ENCODE results near the gene ANKRD36C.
"Not testable (repeated sequence)": the region's sequence is repeated elsewhere in the genome, so short reads cannot be mapped to it uniquely, and the experiment has no call there.

The ANKRD36C gene

GRCh38 chr2:96021142-96021541 is 29.5 kb upstream of the ANKRD36C start:
- not testable (repeated sequence) for H3K4me1 ChIP-seq (ENCODE audit: control insufficient read depth, low read depth, low read length); H3K4me3 ChIP-seq (ENCODE audit: low read length); H3K9ac ChIP-seq (ENCODE audit: low read length); H3K27me3 ChIP-seq (ENCODE audit: control insufficient read depth, insufficient read depth, low read length); H3K36me3 ChIP-seq (ENCODE audit: control insufficient read depth, low read depth, low read length); H3K27ac ChIP-seq (ENCODE audit: low read length); H3K9me3 ChIP-seq (ENCODE audit: control insufficient read depth, low read depth, low read length)

GRCh38 chr2:96019909-96020590 is 28.4 kb upstream of the ANKRD36C start:
- not testable (repeated sequence) for H3K4me3 ChIP-seq (ENCODE audit: low read length); H3K27me3 ChIP-seq (ENCODE audit: control insufficient read depth, insufficient read depth, low read length); H3K27ac ChIP-seq (ENCODE audit: low read length); H3K4me1 ChIP-seq (ENCODE audit: control insufficient read depth, low read depth, low read length); H3K36me3 ChIP-seq (ENCODE audit: control insufficient read depth, low read depth, low read length); H3K9me3 ChIP-seq (ENCODE audit: control insufficient read depth, low read depth, low read length); H3K9ac ChIP-seq (ENCODE audit: low read length)

GRCh38 chr2:96016321-96016720 is 24.7 kb upstream of the ANKRD36C start:
- H3K27me3 ChIP-seq (ENCODE audit: control insufficient read depth, insufficient read depth, low read length); H3K27ac ChIP-seq (ENCODE audit: low read length); H3K9ac ChIP-seq (ENCODE audit: low read length); H3K4me1 ChIP-seq (ENCODE audit: control insufficient read depth, low read depth, low read length); H3K9me3 ChIP-seq (ENCODE audit: control insufficient read depth, low read depth, low read length); H3K4me3 ChIP-seq (ENCODE audit: low read length); H3K36me3 ChIP-seq (ENCODE audit: control insufficient read depth, low read depth, low read length): not testable (repeated sequence)

GRCh38 chr2:96012792-96013264 is 21.2 kb upstream of the ANKRD36C start:
- not testable (repeated sequence) for H3K36me3 ChIP-seq (ENCODE audit: control insufficient read depth, low read depth, low read length); H3K27me3 ChIP-seq (ENCODE audit: control insufficient read depth, insufficient read depth, low read length); H3K4me1 ChIP-seq (ENCODE audit: control insufficient read depth, low read depth, low read length); H3K4me3 ChIP-seq (ENCODE audit: low read length); H3K9me3 ChIP-seq (ENCODE audit: control insufficient read depth, low read depth, low read length); H3K9ac ChIP-seq (ENCODE audit: low read length); H3K27ac ChIP-seq (ENCODE audit: low read length)

- H3K27ac ChIP-seq (ENCODE audit: low read length); H3K9ac ChIP-seq (ENCODE audit: low read length); H3K9me3 ChIP-seq (ENCODE audit: control insufficient read depth, low read depth, low read length); H3K36me3 ChIP-seq (ENCODE audit: control insufficient read depth, low read depth, low read length); H3K4me3 ChIP-seq (ENCODE audit: low read length); H3K4me1 ChIP-seq (ENCODE audit: control insufficient read depth, low read depth, low read length); H3K27me3 ChIP-seq (ENCODE audit: control insufficient read depth, insufficient read depth, low read length): not testable (repeated sequence)
Measured at GRCh38 chr2:96012086-96012791, 20.6 kb upstream of the ANKRD36C start.

GRCh38 chr2:96011129-96011455 is 19.5 kb upstream of the ANKRD36C start:
- peak overlapping the region; percentile 42 for H3K4me3 ChIP-seq (ENCODE audit: low read length)
- H3K36me3 ChIP-seq (ENCODE audit: control insufficient read depth, low read depth, low read length); H3K9ac ChIP-seq (ENCODE audit: low read length); H3K27ac ChIP-seq (ENCODE audit: low read length); H3K9me3 ChIP-seq (ENCODE audit: control insufficient read depth, low read depth, low read length); H3K27me3 ChIP-seq (ENCODE audit: control insufficient read depth, insufficient read depth, low read length); H3K4me1 ChIP-seq (ENCODE audit: control insufficient read depth, low read depth, low read length): not testable (repeated sequence)

GRCh38 chr2:96010320-96011128 is 18.9 kb upstream of the ANKRD36C start:
- Histone ChIP-seq H3K4me3 (ENCODE audit: low read length) (peak overlapping the region; percentile 53), H3K9ac (ENCODE audit: low read length) (peak overlapping the region; percentile 12)
- not testable (repeated sequence) for H3K4me1 ChIP-seq (ENCODE audit: control insufficient read depth, low read depth, low read length); H3K9me3 ChIP-seq (ENCODE audit: control insufficient read depth, low read depth, low read length); H3K27me3 ChIP-seq (ENCODE audit: control insufficient read depth, insufficient read depth, low read length); H3K36me3 ChIP-seq (ENCODE audit: control insufficient read depth, low read depth, low read length); H3K27ac ChIP-seq (ENCODE audit: low read length)

- H3K9me3 ChIP-seq (ENCODE audit: control insufficient read depth, low read depth, low read length); H3K27ac ChIP-seq (ENCODE audit: low read length); H3K36me3 ChIP-seq (ENCODE audit: control insufficient read depth, low read depth, low read length); H3K4me1 ChIP-seq (ENCODE audit: control insufficient read depth, low read depth, low read length); H3K27me3 ChIP-seq (ENCODE audit: control insufficient read depth, insufficient read depth, low read length): not testable (repeated sequence)
- H3K9ac ChIP-seq (ENCODE audit: low read length) = peak overlapping the region; percentile 12
- H3K4me3 ChIP-seq (ENCODE audit: low read length) = peak overlapping the region; percentile 53
Measured at GRCh38 chr2:96009833-96010232, 18.2 kb upstream of the ANKRD36C start.

GRCh38 chr2:96008051-96008450 is 16.4 kb upstream of the ANKRD36C start:
- H3K9me3 ChIP-seq (ENCODE audit: control insufficient read depth, low read depth, low read length); H3K27me3 ChIP-seq (ENCODE audit: control insufficient read depth, insufficient read depth, low read length); H3K9ac ChIP-seq (ENCODE audit: low read length); H3K4me3 ChIP-seq (ENCODE audit: low read length); H3K36me3 ChIP-seq (ENCODE audit: control insufficient read depth, low read depth, low read length); H3K27ac ChIP-seq (ENCODE audit: low read length); H3K4me1 ChIP-seq (ENCODE audit: control insufficient read depth, low read depth, low read length): not testable (repeated sequence)

GRCh38 chr2:96006248-96006647 is 14.6 kb upstream of the ANKRD36C start:
- not testable (repeated sequence) for H3K27me3 ChIP-seq (ENCODE audit: control insufficient read depth, insufficient read depth, low read length); H3K4me1 ChIP-seq (ENCODE audit: control insufficient read depth, low read depth, low read length); H3K9me3 ChIP-seq (ENCODE audit: control insufficient read depth, low read depth, low read length); H3K36me3 ChIP-seq (ENCODE audit: control insufficient read depth, low read depth, low read length); H3K9ac ChIP-seq (ENCODE audit: low read length); H3K27ac ChIP-seq (ENCODE audit: low read length); H3K4me3 ChIP-seq (ENCODE audit: low read length)

GRCh38 chr2:95992520-95993272 is 1.1 kb upstream of the ANKRD36C start:
- not testable (repeated sequence) for H3K27me3 ChIP-seq (ENCODE audit: control insufficient read depth, insufficient read depth, low read length); H3K4me1 ChIP-seq (ENCODE audit: control insufficient read depth, low read depth, low read length); H3K9me3 ChIP-seq (ENCODE audit: control insufficient read depth, low read depth, low read length); H3K27ac ChIP-seq (ENCODE audit: low read length); H3K36me3 ChIP-seq (ENCODE audit: control insufficient read depth, low read depth, low read length)
- H3K9ac ChIP-seq (ENCODE audit: low read length) = peak overlapping the region; percentile 22
- H3K4me3 ChIP-seq (ENCODE audit: low read length) = peak overlapping the region; percentile 70

Data from iPS-18a (cell line).